OCI-LY1 (cell line): ENCODE data around the gene CRYBG1.

Source experiments
- CTCF ChIP-seq: fragments of 200-600 bp; sonication (generic), shearing (Covaris generic); IDR thresholded peaks from 2 replicates; pipeline ENCODE4 v1.5.1; 2017; ENCODE audit warnings: mild to moderate bottlenecking, antibody characterized with exemption, low read length, moderate library complexity, mixed read lengths
- EZH2 ChIP-seq: fragments of 200-600 bp; sonication (generic), shearing (Covaris generic); IDR thresholded peaks from 2 replicates; pipeline ENCODE4 v1.8.0; 2017; ENCODE audit warnings: borderline replicate concordance, mixed run types, mild to moderate bottlenecking, antibody characterized with exemption, low read length, moderate library complexity, mixed read lengths

GRCh38 chr6:106398621-106399020 is 38.1 kb downstream of the CRYBG1 start:
- no peak for TF ChIP-seq CTCF
- TF ChIP-seq EZH2, result no peak
